Osteocyte (in vitro differentiated cells): ENCODE results near the gene EXOC4. TPM values are rescaled to one million over a fixed set of nuclear protein-coding genes. Genes with fewer than 3 reads are reported as not detected.
A peak's percentile ranks its signal among the peaks of the same experiment; 100 is the strongest.

Experiments
- DNase-seq: peaks from one replicate; pipeline ENCODE4 v3.0.0; 2021; ENCODE audit warnings: mixed read lengths; ENCODE audit not compliant: unreplicated experiment; ENCODE audit errors: extremely low spot score
- H3K27ac Mint-ChIP-seq: one replicate; pipeline ENCODE4 v1.8.0; 2021; ENCODE audit warnings: mild to moderate bottlenecking, mixed read lengths; ENCODE audit not compliant: unreplicated experiment
- H3K27me3 Mint-ChIP-seq: one replicate; pipeline ENCODE4 v1.8.0; 2021; ENCODE audit warnings: mixed read lengths; ENCODE audit not compliant: unreplicated experiment
- H3K36me3 Mint-ChIP-seq: one replicate; pipeline ENCODE4 v1.8.0; 2021; ENCODE audit warnings: mixed read lengths; ENCODE audit not compliant: unreplicated experiment
- H3K4me1 Mint-ChIP-seq: one replicate; pipeline ENCODE4 v1.8.0; 2021; ENCODE audit warnings: mixed read lengths; ENCODE audit not compliant: unreplicated experiment
- H3K4me3 Mint-ChIP-seq: one replicate; pipeline ENCODE4 v1.8.0; 2021; ENCODE audit warnings: mild to moderate bottlenecking, moderate library complexity, mixed read lengths; ENCODE audit not compliant: unreplicated experiment
- H3K9me3 Mint-ChIP-seq: one replicate; pipeline ENCODE4 v1.8.0; 2021; ENCODE audit warnings: mixed read lengths; ENCODE audit not compliant: unreplicated experiment
- CTCF ChIP-seq: fragments of 200-600 bp; sonication (generic); IDR thresholded peaks from 2 replicates; pipeline ENCODE4 v1.5.0; 2021; ENCODE audit warnings: antibody characterized with exemption, mild to moderate bottlenecking, moderate library complexity
- total RNA-seq: library from RNA; stranded (reverse); gene quantifications from 2 replicates; pipeline ENCODE4 v1.2.1, GENCODE V29; 2021

Gene EXOC4
- total RNA-seq, 1 donor from 2014 or later, result 99.9 TPM

- H3K27ac Mint-ChIP-seq, result no peak overlapping the region
- H3K4me1 Mint-ChIP-seq, result peaks cover 36% of the 10 kb centered on the region
- H3K9me3 Mint-ChIP-seq, result no peaks in the 10 kb centered on the region
- no peak for DNase-seq
- TF ChIP-seq CTCF, result no peak
- no peaks in the 10 kb centered on the region for H3K27me3 Mint-ChIP-seq
- H3K36me3 Mint-ChIP-seq, result no peaks in the 10 kb centered on the region
- no peak overlapping the region for H3K4me3 Mint-ChIP-seq
Measured at GRCh38 chr7:133858311-133858710, 605.4 kb downstream of the EXOC4 start.

GRCh38 chr7:133859231-133859630, 606.4 kb downstream of the EXOC4 start:
- TF ChIP-seq CTCF, result no peak
- DNase-seq, result no peak
- Mint-ChIP-seq H3K36me3 (no peaks in the 10 kb centered on the region), H3K4me3 (no peak overlapping the region), H3K9me3 (no peaks in the 10 kb centered on the region), H3K4me1 (peaks cover 34% of the 10 kb centered on the region), H3K27ac (no peak overlapping the region), H3K27me3 (no peaks in the 10 kb centered on the region)

- H3K27me3 Mint-ChIP-seq, result no peaks in the 10 kb centered on the region
- no peak for DNase-seq
- no peaks in the 10 kb centered on the region for H3K36me3 Mint-ChIP-seq
- no peak for TF ChIP-seq CTCF
- H3K9me3 Mint-ChIP-seq, result no peaks in the 10 kb centered on the region
- H3K27ac Mint-ChIP-seq, result no peak overlapping the region
- peaks cover 29% of the 10 kb centered on the region for H3K4me1 Mint-ChIP-seq
- no peak overlapping the region for H3K4me3 Mint-ChIP-seq
Measured at GRCh38 chr7:133859871-133860450, 607.1 kb downstream of the EXOC4 start.

GRCh38 chr7:133860628-133861335, 607.9 kb downstream of the EXOC4 start:
- H3K9me3 Mint-ChIP-seq, result no peaks in the 10 kb centered on the region
- peak overlapping the region; percentile 24 for H3K27ac Mint-ChIP-seq
- no peaks in the 10 kb centered on the region for H3K27me3 Mint-ChIP-seq
- no peak for TF ChIP-seq CTCF
- no peak for DNase-seq
- H3K4me3 Mint-ChIP-seq, result no peak overlapping the region
- H3K4me1 Mint-ChIP-seq, result peaks cover 29% of the 10 kb centered on the region
- H3K36me3 Mint-ChIP-seq, result no peaks in the 10 kb centered on the region

GRCh38 chr7:133861876-133862275, 609.0 kb downstream of the EXOC4 start:
- peaks cover 29% of the 10 kb centered on the region for H3K4me1 Mint-ChIP-seq
- no peak for TF ChIP-seq CTCF
- H3K27me3 Mint-ChIP-seq, result no peaks in the 10 kb centered on the region
- no peaks in the 10 kb centered on the region for H3K36me3 Mint-ChIP-seq
- H3K4me3 Mint-ChIP-seq, result no peak overlapping the region
- no peaks in the 10 kb centered on the region for H3K9me3 Mint-ChIP-seq
- no peak overlapping the region for H3K27ac Mint-ChIP-seq
- no peak for DNase-seq
